ENCODE data around the gene LPIN1.
"Not testable (repeated sequence)": the region's sequence is repeated elsewhere in the genome, so short reads cannot be mapped to it uniquely, and the experiment has no call there.

Gene LPIN1

DNA sequence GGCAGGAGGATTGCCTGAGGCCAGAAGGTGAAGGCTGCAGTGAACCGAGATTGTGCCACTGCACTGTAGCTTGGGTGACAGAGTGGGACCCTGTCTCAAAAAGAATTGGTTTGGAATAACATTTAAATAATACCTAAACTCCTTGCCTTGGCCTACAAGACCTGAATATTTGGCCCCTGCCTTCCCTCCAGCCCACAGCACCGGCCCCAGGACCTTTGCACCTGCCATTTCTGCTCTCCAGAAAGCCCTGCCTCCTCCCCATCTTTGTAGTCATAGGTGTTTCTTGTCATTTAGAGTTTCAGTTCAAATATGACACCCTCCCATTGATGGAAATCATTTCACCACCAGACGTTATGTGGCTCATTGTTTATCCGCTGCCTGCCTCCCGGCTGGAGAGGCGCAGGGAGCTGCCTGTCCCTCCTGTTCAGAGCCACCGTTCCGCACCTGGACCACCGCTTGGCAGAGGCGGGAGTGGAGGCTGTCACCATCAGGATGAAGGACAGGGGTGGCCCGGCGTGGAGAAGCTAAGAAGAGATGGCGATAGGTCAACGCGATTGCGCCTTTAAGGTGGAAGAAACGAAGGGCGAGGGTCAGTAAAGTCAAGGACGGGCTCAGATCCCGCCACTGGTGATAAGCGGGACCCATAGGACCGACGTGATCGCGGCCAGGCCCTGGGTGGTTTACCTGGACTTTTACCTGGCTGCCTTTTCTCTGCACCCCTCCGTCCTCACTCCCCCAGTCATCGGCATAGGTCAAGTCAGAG, 638 bp upstream of the LPIN1 start:
- DNase-seq: peak; percentile 59

DNA sequence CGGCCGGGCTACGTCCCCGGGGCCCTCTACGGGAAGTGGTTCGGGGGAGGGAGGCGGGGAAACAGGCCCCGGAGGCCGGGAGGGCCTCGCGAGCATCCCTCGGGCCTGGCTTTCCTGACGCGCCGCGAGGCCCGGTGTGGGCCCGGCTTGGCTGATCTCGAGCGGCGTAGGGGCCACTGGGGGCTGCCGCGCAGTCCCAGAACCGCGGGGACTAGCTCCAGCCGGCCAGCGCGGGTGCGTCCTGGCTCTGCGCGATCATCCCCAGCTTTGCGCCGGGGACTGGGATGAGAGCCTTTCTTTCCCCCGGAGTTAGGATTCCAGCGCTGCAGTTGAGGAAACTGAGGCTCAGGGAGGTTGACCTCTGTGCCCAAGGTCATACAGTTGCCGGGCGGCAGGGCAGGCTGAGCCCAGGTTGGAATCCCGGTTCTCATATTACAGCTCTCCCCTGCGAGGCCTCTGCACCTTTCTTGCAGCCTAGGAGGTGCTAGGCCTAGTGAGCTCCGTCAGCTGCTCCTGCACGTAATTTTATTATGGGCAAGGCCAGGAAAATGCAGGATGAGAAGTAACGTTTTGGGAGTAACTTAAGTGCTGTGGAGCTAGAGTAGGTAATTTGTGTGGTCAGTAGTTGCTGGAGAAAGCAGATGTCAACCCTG, 501 bp downstream of the LPIN1 start:
- peak; percentile 36 for DNase-seq

DNA sequence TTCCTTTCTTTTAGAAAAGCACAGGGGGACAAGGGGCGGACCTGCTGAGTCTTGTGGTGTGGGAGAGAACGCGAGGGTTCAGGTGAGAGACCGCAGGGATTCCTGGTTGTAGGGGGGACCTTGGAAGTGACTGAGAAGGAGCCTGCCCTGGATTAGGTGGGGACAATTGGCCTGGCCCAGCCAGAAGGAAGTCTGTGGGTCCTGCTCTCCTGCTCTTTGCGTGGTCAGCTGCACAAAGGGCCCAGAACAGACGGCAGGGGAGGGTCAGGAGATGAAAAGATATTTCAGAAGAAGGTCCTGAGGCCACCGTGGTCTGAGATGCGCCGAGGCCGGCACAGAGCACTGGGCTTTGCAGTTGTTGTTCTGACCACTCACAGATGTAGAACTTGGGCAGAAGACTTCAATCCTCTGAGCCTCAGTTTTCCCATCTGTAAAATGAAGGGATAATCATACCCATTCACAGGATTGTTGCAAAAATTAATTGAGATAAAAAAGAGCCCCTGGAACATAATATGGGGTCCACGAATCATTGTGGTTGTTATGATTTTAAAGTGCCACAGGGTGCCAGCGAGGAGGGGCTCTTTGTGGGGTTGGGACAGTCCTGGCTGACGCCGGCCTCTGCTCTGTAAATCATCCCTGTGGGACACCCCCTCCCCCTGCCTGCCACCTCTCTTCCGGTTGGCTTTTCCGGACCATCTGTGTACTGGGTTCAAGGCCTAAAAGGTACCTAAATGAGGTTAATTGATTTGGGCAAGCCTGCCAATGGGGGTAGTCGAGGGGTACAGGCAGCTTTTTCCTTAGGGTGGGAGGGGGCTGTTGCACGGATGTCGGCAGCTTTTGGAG, 1.8 kb downstream of the LPIN1 start:
- peak; percentile 41 for DNase-seq

DNA sequence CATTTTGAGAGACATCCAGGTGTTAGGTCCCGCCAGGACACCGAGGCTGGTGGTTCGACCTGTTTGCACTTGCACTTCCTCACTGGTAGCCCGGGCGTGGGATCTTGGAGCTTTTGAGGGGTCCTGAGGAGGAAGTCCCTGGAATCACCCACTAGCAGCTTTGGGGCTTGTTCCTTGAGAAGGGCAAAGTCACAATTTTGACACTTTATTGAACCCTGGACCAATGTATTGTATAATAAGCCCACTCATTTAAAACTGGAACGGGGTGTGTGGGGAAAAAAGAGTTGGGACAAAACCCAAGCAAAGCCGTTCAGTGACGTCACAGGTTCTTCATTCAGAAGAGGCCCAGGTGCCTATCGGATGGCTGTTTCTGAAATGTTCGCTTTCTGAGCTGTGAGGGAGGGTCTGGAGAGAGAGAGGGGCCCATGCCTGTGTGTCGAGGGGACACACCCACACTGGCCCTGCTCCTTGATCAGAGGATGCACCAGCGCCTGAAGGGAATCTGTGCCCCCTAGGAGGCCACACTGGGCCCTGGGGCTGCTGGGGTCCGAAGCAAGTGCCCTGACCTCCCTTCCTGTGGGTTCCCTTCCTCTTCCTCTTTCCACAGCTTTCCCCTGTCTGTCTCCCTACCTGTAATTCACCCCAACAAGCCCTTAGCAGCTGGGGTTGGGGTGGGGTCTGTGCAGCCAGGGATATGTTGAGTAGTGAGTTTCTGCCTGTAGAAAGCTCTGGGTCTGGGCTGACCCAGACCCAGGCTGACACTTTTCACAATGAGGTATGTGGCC, 2.6 kb downstream of the LPIN1 start:
- no peak for DNase-seq

DNA sequence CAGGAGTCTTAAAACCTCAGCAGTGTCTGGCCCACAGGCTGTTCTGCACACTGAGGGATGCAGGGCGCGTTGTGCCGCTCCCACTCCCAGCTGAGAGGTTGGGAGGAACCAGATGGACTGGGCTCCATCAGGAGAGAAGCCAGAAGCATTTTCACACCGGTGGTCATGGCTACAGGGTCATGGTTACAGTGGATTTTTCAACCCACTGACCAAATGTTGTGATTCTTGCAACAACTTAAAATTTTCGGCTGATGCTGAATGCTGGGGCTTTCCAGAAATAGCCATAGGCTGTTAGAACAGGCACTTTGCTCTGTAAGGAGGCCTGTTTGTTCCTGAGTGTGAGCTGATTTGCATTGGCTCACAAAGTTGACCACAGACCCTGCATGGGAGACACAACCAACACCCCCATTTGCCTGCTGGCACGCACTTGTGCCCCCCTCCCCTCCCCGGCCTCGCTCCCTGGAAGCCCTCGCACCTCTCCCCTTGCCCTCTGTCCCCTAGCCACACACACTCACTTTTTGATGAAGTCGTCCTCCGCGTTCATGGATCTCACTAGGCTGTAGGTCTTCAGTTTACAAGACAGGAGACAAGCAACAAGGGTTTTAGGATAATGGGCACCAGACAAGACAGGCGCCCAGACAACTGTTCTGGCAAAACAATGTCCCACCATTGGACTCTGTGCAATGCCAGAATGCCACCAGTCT, 3.4 kb downstream of the LPIN1 start:
- DNase-seq: peak; percentile 17

DNA sequence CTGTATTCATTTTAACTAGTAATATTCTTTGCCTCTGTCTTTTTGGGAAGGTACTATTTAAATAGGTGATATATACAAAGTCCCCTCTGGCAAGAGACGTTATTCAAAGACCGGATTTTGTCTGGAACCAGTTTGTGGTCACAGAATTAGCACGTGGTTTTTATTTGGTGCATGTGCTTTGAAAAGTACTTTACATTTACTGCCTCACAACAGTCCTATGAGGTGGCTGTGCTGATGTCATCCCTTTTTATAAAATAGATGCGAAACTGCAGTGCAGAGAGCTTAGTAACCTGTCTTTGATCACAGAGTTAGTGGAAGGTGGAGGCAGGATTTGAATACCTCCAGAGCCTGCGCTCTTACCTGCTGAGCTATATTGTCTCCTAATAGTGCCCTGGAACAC, 4.0 kb downstream of the LPIN1 start:
- DNase-seq: peak; percentile 85

DNA sequence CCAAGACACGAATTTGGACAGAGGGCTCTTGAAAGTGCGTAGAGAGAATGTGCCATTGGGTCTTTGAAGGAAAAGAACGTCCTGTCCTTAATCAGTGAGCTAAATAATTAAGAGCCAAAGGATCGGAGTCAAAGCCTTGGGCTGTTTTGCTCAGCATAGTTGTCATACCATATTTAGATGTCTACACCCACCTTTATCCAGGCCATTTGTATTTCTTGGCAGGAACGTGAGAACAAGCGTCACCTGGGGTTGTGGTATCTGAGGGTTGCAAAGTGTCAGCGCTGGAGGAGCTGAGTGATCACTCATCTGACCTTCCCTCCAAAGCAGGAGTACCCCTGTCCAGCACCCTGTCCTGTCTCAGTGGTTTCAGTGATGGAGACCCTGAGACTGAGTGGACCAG, 4.5 kb downstream of the LPIN1 start:
- peak; percentile 40 for DNase-seq

DNA sequence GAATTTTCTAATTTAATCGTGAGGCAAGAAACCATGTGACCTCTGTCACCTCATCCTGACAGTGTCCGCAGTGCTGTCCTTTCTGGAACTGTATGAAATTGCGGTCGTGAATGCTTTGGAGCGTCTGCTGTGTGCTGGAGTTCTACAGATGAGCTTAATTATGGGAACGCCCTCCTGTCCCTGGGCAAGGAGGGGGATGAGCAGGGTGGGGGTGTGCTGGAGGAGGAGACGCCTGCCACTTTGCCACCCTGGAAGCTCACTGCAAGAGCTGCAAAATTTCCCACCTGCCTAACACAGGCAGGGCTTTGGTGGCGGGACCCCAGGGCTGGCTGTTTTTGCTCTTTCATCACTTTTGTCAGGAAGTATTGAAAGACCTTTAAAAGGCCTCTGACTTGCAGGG, 6.5 kb downstream of the LPIN1 start:
- DNase-seq: no peak

DNA sequence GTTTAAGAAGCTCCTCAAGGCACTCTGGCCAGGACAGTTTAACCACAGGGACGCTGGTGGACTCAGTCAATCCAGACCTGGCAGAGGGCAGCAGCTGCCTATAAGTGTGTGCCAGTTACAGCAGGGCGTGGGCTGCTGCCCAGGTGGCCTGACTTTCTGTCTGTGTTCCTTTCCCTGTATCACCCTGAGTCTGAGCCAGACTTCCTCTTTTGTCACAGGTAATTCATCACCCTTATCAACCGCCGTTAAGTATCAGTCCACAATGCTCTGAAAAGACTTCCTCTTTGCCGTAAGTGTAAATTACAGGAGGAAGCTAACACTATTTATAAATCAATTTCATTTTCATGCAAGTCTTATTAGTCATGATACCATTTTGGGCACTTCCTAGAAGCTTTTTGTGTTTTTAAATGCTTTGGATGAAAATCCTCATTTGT, 7.0 kb downstream of the LPIN1 start:
- DNase-seq: peak; percentile 66

DNA sequence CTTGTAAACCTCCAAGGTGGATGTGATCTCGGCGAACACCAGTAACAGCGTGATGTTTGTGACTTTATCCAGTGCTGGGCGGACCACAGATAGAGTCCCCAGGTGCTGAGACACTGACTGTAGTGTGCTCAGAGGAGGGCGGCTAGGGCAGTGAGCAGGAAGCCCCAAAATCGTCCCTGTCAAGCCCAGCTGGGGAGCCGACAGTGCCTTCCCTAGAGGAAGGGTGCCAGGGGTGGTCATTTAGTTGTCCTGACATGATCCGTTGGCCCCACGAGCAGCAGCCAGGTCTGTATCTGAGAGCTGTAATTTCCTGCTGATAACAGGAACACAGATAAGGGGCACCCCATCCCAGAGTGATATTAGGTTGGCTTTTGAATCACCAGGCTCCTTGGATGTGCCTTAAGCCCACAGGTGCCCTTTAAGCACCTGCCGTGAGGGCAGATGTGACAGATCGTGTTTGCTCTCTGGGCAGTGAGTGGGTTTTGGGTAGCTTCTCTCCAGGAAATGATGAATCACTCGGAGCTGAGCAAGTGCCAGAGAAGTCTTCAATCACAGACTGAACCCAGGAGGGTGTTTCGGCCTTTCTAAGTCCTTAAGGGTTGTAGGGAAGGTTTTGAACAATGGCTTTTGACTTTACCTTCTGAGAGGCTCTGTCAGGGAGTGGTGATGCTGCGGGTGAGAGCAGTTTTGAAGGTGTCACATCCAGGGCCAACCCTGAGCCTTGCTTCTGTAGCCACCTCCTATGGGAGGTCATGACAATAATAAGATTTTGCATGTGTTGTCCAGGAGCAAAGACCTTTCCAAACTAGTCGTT, 7.7 kb downstream of the LPIN1 start:
- DNase-seq: peak; percentile 87

DNA sequence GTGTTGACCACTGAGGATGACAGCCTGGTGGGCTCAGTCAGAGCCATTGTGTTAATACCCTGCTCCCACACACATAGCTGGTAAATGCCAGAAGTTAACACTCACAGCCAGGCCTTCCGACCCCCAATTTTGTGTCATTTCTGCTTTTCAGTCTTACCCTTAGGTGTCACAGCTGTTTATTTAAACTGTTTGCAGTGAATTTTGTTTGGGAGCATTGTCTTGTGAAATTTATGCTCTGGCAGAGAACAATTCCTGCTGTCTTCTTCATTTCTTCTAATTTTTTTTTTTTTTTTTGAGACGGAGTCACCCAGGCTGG, 8.2 kb downstream of the LPIN1 start:
- no peak for DNase-seq

DNA sequence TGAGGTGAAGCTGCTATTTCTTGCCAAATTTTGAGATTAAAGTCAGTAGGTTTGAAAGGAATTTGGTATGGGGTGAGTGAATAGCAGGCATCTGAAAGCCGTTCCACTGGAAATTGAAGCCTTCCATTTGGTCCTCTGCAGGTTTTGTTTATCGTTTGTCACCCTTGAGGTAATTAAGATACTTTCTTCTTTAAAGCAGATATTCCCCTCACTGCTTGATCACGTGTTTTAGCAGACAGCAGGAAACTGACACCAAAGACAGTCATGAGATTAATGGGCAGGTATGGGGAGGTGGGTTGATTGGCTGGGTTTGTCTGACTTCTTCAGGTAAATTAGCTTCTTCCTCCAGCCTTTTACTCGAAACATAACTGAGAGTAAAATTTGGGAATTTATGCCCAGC, 10.7 kb downstream of the LPIN1 start:
- DNase-seq: peak; percentile 52

DNA sequence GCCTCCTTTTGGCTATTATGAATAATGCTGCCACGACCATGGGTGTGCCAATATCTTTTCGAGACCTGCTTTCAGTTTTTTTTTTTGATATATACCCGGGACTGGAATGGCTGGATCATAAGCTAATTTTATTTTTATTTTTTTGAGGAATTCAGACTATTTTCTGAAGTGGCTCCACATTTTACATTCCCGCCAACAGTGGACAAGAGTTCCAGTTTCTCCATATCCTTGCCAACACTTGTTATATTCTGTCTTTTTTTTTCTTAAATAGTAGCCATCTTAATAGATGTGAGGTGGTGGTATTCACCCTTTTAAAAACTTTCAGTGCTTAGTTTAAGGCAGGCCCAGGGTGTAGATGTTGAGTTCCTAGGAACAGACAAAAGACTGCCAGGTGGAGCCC, 11.8 kb downstream of the LPIN1 start:
- DNase-seq: no peak

DNA sequence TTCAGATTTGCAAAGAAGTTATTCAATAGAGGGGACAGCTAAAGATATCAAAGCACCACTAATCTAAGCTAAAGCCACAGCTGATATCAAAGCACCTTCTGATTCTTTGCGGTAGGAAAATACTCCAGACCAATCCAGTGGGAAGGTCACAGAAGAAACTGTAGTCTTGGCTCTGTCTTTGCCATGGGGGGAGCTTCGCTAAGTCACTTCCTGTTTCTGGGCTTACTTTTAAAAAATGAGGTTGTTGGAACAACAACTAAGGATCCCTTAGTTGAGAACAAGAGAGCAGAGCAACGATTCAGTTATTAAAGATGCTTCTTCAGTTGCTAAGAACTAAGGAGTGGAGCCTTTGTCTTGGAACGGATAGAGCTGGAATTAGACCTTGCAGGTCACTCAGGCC, 12.2 kb downstream of the LPIN1 start:
- no peak for DNase-seq

DNA sequence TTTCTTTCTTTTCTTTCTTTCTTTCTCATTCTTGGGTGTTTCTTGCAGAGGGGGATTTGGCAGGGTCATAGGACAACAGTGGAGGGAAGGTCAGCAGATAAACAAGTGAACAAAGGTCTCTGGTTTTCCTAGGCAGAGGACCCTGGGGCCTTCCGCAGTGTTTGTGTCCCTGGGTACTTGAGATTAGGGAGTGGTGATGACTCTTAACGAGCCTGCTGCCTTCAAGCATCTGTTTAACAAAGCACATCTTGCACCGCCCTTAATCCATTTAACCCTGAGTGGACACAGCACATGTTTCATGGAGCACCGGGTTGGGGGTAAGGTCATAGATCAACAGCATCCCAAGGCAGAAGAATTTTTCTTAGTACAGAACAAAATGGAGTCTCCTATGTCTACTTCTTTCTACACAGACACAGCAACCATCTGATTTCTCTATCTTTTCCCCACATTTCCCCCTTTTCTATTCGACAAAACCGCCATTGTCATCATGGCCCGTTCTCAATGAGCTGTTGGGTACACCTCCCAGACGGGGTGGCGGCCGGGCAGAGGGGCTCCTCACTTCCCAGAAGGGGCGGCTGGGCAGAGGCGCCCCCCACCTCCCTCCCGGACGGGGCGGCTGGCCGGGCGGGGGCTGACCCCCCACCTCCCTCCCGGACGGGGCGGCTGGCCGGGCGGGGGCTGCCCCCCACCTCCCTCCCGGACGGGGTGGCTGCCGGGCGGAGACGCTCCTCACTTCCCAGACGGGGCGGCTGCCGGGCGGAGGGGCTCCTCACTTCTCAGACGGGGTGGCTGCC, 12.9 kb downstream of the LPIN1 start:
- DNase-seq: not testable (repeated sequence)

DNA sequence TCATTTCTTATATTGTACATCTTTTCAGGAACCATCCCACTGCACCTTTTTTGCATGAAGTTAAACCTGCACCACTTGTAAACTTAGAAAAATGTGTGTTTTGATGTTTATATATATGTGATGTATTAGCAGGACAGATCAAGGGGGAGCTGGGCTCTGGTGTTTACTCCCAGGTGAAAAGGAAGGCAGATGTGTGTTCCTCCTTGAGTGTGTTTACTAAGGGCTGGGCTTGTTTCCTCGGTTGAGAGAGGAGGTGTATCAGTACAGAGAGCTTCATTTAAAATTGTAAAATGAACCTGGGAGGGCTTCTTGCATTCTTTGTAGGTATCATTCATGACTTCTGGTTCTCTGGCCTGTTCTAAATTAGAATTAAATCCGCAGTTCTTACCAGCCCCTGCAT, 14.8 kb downstream of the LPIN1 start:
- DNase-seq: no peak

DNA sequence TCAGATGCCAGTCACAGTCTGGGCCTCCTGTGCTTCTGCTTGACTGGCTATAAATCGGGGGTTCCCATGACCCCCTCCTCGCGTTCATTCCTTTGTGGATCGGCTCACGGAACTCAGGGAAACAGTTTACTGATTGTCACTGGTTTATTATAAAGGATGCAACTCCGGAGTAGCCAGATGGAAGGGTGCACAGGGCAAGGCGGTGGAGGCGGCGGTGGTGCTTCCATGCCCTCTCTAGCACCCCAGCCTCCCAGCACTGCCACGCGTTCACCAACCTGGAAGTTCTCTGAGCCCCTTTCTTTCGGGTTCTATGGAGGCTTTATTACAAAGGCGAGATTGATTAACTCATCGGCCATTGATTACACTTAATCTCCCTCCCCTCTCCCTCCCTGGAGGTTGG, 15.6 kb downstream of the LPIN1 start:
- no peak for DNase-seq

DNA sequence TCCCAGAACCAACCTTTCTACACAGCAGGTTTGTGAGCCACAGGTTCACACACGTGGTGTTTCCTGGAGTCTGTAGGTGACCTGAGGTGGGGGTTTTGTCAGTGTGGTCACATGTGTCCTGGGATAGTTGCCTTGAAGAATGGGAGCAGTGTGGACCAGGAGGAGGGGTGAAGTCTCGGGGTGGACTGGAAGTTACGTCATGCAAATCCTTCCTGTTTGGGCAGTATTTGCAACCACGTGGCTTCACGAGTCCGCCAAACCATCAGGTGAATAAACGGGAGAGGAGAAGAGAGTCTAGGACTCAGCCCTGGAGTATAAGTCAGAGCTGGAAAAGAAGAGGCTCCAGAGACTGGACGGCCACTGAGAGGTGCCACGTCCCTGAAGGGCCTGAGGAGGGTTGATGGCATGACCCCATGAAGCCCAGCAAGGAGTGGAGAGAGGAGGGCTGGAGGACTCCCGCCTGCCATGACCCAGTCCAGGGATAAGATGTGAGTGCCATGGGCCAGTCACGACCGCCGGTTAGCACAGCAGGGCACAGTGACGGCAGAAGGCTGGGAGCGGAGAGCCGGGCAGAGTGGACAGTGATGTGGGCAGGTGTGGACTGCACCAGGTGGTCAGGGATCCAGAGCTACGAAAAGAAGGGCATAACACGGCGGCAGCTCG, 16.5 kb downstream of the LPIN1 start:
- no peak for DNase-seq

DNA sequence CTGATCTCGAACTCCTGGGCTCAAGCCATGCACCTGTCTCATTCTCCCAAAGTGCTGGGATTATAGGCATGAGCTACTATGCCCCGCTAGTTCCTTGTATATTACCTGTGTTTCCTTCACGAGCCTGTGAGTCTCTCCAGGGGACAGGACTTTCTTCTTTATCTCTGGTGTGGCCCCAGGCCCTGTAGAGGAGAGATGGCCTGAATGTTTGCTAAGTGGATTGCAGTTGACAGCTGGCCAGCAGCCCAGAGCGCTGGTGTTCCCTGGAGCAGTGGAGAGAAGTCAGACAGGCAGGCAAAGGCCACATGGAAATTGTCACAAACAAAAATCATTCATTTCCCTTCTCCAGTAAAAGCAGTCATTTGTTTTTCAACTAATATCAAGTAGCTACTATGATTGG, 17.9 kb downstream of the LPIN1 start:
- no peak for DNase-seq

DNA sequence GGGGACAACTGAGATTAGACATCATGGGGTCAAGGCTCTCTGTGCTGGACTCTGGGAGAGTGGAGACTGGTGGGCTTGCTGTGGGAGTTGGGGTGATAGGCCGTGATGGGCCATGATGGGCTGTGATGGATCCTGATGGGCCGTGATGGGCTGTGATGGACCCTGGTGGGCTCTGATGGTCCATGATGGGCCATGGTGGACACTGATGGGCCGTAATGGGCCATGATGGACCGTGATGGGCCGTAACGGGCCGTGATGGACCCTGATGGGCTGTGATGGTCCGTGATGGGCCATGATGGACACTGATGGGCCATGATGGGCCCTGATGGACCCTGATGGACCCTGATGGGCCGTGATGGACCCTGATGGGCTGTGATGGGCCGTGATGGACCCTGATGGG, 18.5 kb downstream of the LPIN1 start:
- DNase-seq: no peak

Data from activated CD4-positive, alpha-beta T cell treated with anti-CD3 and anti-CD28 coated beads, Interleukin-2, Interleukin-6, amounts not matched to agents 100 ng/mL and 50 ng/mL, durations not matched to agents 16 hours and 8 hours (primary cell).